ENCODE measurements around the gene NF2. TPM values are rescaled to one million over a fixed set of nuclear protein-coding genes. Genes with fewer than 3 reads are reported as not detected.

Gene NF2
- total and polyA plus RNA-seq, 2 of the 8 experiments (the other 6 are each of a cell fraction or from before 2014, with no cell fraction given), result 17.6 to 53.6 TPM

- H4K5ac ChIP-seq (ENCODE audit: insufficient read length, low read depth, low read length), result no peak overlapping the region
- no peaks in the 10 kb centered on the region for H3K36me3 ChIP-seq (ENCODE audit: control insufficient read depth in 2 of 4, insufficient read depth in 4 of 4, low read length in 3 of 4)
- POLR2A ChIA-PET (ENCODE audit: partially characterized antibody), result interaction anchor here (1.0 kb wide), 1 partner anchor 76 kb away, joined by 3 read pairs; no protein-coding TSS in a partner anchor
- H2BK120ac ChIP-seq (replicated peaks; ENCODE audit: low read depth, low read length), result no peak overlapping the region
- no peak overlapping the region for H2BK15ac ChIP-seq (ENCODE audit: low read length)
- DNase-seq (ENCODE audit: low read depth in 1 of 2, low spot score in 2 of 2), result no peak
- no peak overlapping the region for H2BK5ac ChIP-seq (ENCODE audit: low read depth, low read length)
- CTCF ChIA-PET (ENCODE audit: partially characterized antibody), result interaction anchor here (0.9 to 4.5 kb wide), 4 partner anchors 11 to 36 kb away, joined by 3 to 25 read pairs (median 8); no protein-coding TSS in a partner anchor
- no peak overlapping the region for H3K4me2 ChIP-seq (ENCODE audit: insufficient read depth in 1 of 2, low read depth in 2 of 2, low read length in 2 of 2)
- peaks cover 0 to 23% (median 12%) of the 10 kb centered on the region in 4 experiments; a peak in 3 of 7 replicates for H3K27me3 ChIP-seq (replicated peaks in 1 of 4; ENCODE audit: control insufficient read depth in 3 of 4, extremely low read depth in 1 of 4, insufficient read depth in 3 of 4, low read length in 3 of 4)
- H3K4me3 ChIP-seq (ENCODE audit: extremely low read depth in 1 of 4, insufficient read depth in 2 of 4, low read depth in 3 of 4, low read length in 4 of 4), result no peak overlapping the region
- no peak for FAIRE-seq
- no peak; the same call in 1 of the 2 replicates for TF ChIP-seq MAX (IDR thresholded peaks at IDR 0.05)
- TF ChIP-seq RNF2 (IDR thresholded peaks at IDR 0.05; ENCODE audit: borderline replicate concordance, low read depth, low read length, missing control alignments, poor library complexity, severe bottlenecking), result no peak
- TF ChIP-seq BACH1 (IDR thresholded peaks at IDR 0.05; ENCODE audit: low read length), result no peak
- TF ChIP-seq GABPA (IDR thresholded peaks at IDR 0.05; ENCODE audit: borderline replicate concordance, insufficient read depth, low read length), result 0 out of 2 replicates have a peak, but pooled peaks have one; percentile 14
- TF ChIP-seq SP4 (IDR thresholded peaks at IDR 0.05; ENCODE audit: low read length), result no peak
- no peak for TF ChIP-seq HDAC6 (IDR thresholded peaks at IDR 0.05; ENCODE audit: low read depth, low read length)
- no peaks in the 10 kb centered on the region for H3K9me3 ChIP-seq (ENCODE audit: insufficient read depth in 2 of 2, low read depth in 1 of 2, low read length in 1 of 2)
- no peak overlapping the region for H3K27ac ChIP-seq (ENCODE audit: low read depth, low read length)
- H3K14ac ChIP-seq (ENCODE audit: insufficient read length), result no peak overlapping the region
- no peak overlapping the region for H4K91ac ChIP-seq (replicated peaks; ENCODE audit: insufficient read length, low read length)
- no peak overlapping the region for H2AFZ ChIP-seq (ENCODE audit: low read length)
- peak overlapping the region; percentile 39; the same call in 1 of the 2 replicates for H2BK12ac ChIP-seq (ENCODE audit: low read depth, low read length)
- 0 out of 2 replicates have a peak overlapping the region, but pooled peaks have one; percentile 26 for H2AK5ac ChIP-seq (ENCODE audit: low read depth, low read length)
- peak overlapping the region; percentile 60 for H3K18ac ChIP-seq (ENCODE audit: extremely low read depth, low read length)
- H2BK20ac ChIP-seq (ENCODE audit: low read length), result no peak overlapping the region
- no peaks in the 10 kb centered on the region for H3K79me1 ChIP-seq (ENCODE audit: low read depth, low read length)
- peaks cover 5 to 47% (median 36%) of the 10 kb centered on the region in 4 experiments for H3K4me1 ChIP-seq (replicated peaks in 1 of 4; ENCODE audit: control insufficient read depth in 3 of 4, insufficient read depth in 4 of 4, low read length in 3 of 4)
- no peak overlapping the region for H3K4ac ChIP-seq (replicated peaks; ENCODE audit: insufficient read length, low read depth, low read length)
- peaks cover under 1 to 5% of the 10 kb centered on the region in 2 experiments for H4K20me1 ChIP-seq (replicated peaks in 1 of 2; ENCODE audit: control insufficient read depth in 1 of 2, insufficient read depth in 2 of 2, low read length in 2 of 2)
- H3K9ac ChIP-seq (replicated peaks in 1 of 4; ENCODE audit: extremely low read depth in 1 of 4, low read depth in 3 of 4, low read length in 3 of 4), result no peak overlapping the region
- no peak overlapping the region for H3K56ac ChIP-seq (replicated peaks; ENCODE audit: insufficient read length, low read depth, low read length)
- no peak overlapping the region for H4K8ac ChIP-seq (ENCODE audit: extremely low read depth, insufficient read depth, low read length)
- WGBS, 2 experiments (ENCODE audit: extremely low coverage in 1 of 2, insufficient coverage in 1 of 2, insufficient read length in 1 of 2, insufficient replicate concordance in 2 of 2, low coverage in 1 of 2, low lambda C conversion rate in 2 of 2, missing lambda C conversion rate in 1 of 2), result 38% methylated on average over 7 of the region's 9 CpGs; no CpG with 5 or more reads in 1 of the 2 experiments
- no peaks in the 10 kb centered on the region for H3K79me2 ChIP-seq (ENCODE audit: control insufficient read depth in 1 of 2, insufficient read depth in 2 of 2, low read length in 2 of 2)
- H3K23me2 ChIP-seq (ENCODE audit: low read depth, low read length), result peaks cover 9% of the 10 kb centered on the region; the same call in 1 of the 2 replicates
- no peak overlapping the region for H3K23ac ChIP-seq (ENCODE audit: insufficient read length)
Measured at GRCh38 chr22:29706486-29706885, 103.1 kb downstream of the NF2 start.
